ENCODE measurements around the gene ADGRD2. TPM values are rescaled to one million over a fixed set of nuclear protein-coding genes. Genes with fewer than 3 reads are reported as not detected.
A peak's percentile ranks its signal among the peaks of the same experiment; 100 is the strongest.

ADGRD2 gene
- total RNA-seq, 1 donor from 2014 or later = not detected

- intact Hi-C loops (cut with DNase I) = no loop called here
- DNase-seq (ENCODE audit: missing footprints) (no peak), ATAC-seq (no peak)
Measured at GRCh38 chr9:124520206-124520596, 70.0 kb downstream of the ADGRD2 start.

DNA sequence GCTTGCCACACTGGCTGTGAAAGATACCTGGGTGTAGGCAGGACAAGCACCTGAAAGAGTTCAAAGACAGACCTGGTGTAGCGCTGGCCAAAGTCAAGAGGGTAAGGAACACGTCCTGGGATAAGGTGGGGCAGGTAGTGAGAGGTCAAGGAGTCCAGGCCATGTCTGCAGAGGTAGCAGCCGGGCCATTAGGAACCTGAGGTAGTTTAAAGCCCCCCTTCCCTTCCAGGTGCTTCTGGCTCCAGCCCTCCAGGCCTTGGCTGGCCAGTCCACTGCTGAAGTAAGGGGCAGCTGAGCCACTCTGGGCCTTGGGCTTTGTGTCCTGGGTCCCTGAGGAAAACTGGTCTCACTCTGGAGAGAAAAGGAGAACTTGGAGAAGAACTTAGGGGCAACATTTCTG, 70.9 kb downstream of the ADGRD2 start:
- DNase-seq (ENCODE audit: missing footprints) (no peak), ATAC-seq (no peak)
- intact Hi-C loops (cut with DNase I) = no loop called here

- ATAC-seq = no peak
- intact Hi-C loops (cut with DNase I) = no loop called here
- DNase-seq (ENCODE audit: missing footprints) = peak; percentile 40
Measured at GRCh38 chr9:124522121-124523098, 72.2 kb downstream of the ADGRD2 start.

DNA sequence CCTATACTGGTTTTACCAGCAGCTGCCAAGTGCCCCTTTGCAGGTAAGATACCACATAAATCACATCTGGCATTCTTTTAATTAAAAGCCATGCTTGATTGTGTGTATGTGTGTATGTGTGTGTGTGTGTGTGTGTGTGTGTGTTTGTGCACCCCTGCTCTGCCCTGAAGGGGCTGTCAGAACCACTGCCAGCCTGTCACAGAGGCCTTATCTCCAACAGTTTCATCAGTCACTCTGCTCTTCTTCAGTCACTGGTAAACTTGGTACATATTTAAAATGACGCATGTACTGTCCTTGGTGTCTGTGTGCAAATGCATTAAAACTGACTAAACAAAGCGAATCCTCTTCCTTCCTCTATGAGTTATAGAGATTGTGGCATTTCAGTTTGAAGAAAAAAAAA, 75.9 kb downstream of the ADGRD2 start:
- DNase-seq (ENCODE audit: missing footprints) (no peak), ATAC-seq (no peak)
- intact Hi-C loops (cut with DNase I) = no loop called here

DNA sequence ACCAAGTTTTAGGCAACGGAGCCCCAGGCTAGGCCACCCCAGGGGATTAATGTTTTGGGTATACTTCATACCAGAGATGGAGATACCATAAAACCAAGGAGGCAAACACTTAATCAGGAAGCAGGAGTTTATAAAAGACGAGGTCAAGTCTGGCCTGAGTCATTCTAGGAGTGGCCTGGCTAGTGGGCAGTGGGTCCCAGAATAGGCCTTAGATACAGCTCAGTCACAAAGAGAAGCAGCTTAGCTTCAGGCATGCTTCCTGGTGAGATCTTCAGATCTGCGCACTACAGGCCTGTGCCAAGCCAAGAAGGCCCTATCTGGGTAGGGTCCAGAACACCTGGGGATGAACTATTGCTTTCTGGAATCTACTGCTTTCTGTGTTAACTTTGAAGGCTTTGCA, 77.5 kb downstream of the ADGRD2 start:
- no peak for DNase-seq (ENCODE audit: missing footprints)
- intact Hi-C loops (cut with DNase I) = no loop called here
- no peak for ATAC-seq

Other genes with a start within 250 kb of the ADGRD2 start
- 10.5 TPM for gene NEK6, start 192.5 kb upstream of the ADGRD2 start, total RNA-seq
- gene PSMB7, start 35.0 kb upstream of the ADGRD2 start, total RNA-seq = 185 TPM
- gene NR5A1, start 56.9 kb downstream of the ADGRD2 start, total RNA-seq = not detected

Data from Right ventricle myocardium inferior (tissue), 1 donor.